Astrocyte (in vitro differentiated cells and primary cell): Measurements from ENCODE around the gene PLAC8. TPM values are rescaled to one million over a fixed set of nuclear protein-coding genes. Genes with fewer than 3 reads are reported as not detected.

Experiments used
- DNase-seq: peaks from one replicate; pipeline ENCODE4 v3.0.0-alpha.2; 2010; ENCODE audit warnings: low read depth
- FAIRE-seq: peaks from 2 replicates; lab custom pipeline; 2011; peaks lifted over from hg19 to GRCh38; lab: Jason Lieb, UNC
- H2AFZ ChIP-seq: 2 replicates; pipeline ENCODE4 v1.6.0; 2012; ENCODE audit warnings: low read depth, low read length, inconsistent platforms
- H3K27ac ChIP-seq: 2 replicates; pipeline ENCODE4 v1.5.1; 2011; ENCODE audit warnings: low read depth, low read length, inconsistent platforms
- H3K27me3 ChIP-seq: 2 replicates; pipeline ENCODE4 v1.6.0; 2011; ENCODE audit warnings: low read length, inconsistent platforms; ENCODE audit not compliant: insufficient read depth
- H3K36me3 ChIP-seq: 2 replicates; pipeline ENCODE4 v1.5.1; 2011; ENCODE audit warnings: low read length, inconsistent platforms; ENCODE audit not compliant: insufficient read depth
- H3K4me1 ChIP-seq: 2 replicates; pipeline ENCODE4 v1.5.1; 2011; ENCODE audit warnings: low read length, inconsistent platforms; ENCODE audit not compliant: insufficient read depth
- H3K4me2 ChIP-seq: 2 replicates; pipeline ENCODE4 v1.6.0; 2012; ENCODE audit warnings: low read length, inconsistent platforms
- H3K4me3 ChIP-seq: 2 replicates; pipeline ENCODE4 v1.5.1; 2011; ENCODE audit warnings: low read depth, mild to moderate bottlenecking, low read length, inconsistent platforms; ENCODE audit not compliant: insufficient read depth
- H3K79me2 ChIP-seq: 2 replicates; pipeline ENCODE4 v1.6.0; 2012; ENCODE audit warnings: mild to moderate bottlenecking, low read length, inconsistent platforms; ENCODE audit not compliant: insufficient read depth
- H3K9ac ChIP-seq: 2 replicates; pipeline ENCODE4 v1.6.0; 2012; ENCODE audit warnings: mild to moderate bottlenecking, low read length, inconsistent platforms
- H3K9me3 ChIP-seq: 2 replicates; pipeline ENCODE4 v1.5.1; 2012; ENCODE audit warnings: low read depth, mild to moderate bottlenecking, low read length, inconsistent platforms; ENCODE audit not compliant: insufficient read depth
- H4K20me1 ChIP-seq: 2 replicates; pipeline ENCODE4 v1.6.0; 2012; ENCODE audit warnings: low read length, inconsistent platforms; ENCODE audit not compliant: insufficient read depth
- H3K27ac Mint-ChIP-seq: one replicate; pipeline ENCODE4 v1.8.0; 2021; ENCODE audit warnings: mild to moderate bottlenecking, mixed read lengths; ENCODE audit not compliant: unreplicated experiment
- H3K27me3 Mint-ChIP-seq: one replicate; pipeline ENCODE4 v1.8.0; 2021; ENCODE audit warnings: low read depth, mixed read lengths; ENCODE audit not compliant: unreplicated experiment
- H3K36me3 Mint-ChIP-seq: one replicate; pipeline ENCODE4 v1.8.0; 2021; ENCODE audit warnings: low read depth, mixed read lengths; ENCODE audit not compliant: unreplicated experiment
- H3K4me1 Mint-ChIP-seq: one replicate; pipeline ENCODE4 v1.8.0; 2021; ENCODE audit warnings: low read depth, mixed read lengths; ENCODE audit not compliant: unreplicated experiment
- H3K4me3 Mint-ChIP-seq: one replicate; pipeline ENCODE4 v1.8.0; 2021; ENCODE audit warnings: mild to moderate bottlenecking, moderate library complexity, mixed read lengths; ENCODE audit not compliant: unreplicated experiment
- H3K9me3 Mint-ChIP-seq: one replicate; pipeline ENCODE4 v1.8.0; 2021; ENCODE audit warnings: mild to moderate bottlenecking, mixed read lengths; ENCODE audit not compliant: unreplicated experiment
- EZH2 ChIP-seq: IDR thresholded peaks from 2 replicates; pipeline ENCODE4 v1.6.1; 2012; ENCODE audit warnings: mild to moderate bottlenecking, low read length, inconsistent platforms; ENCODE audit not compliant: insufficient read depth
- total RNA-seq: library from RNA; stranded (reverse); gene quantifications from 2 replicates; pipeline ENCODE4 v1.2.1, GENCODE V29; 2021
- TF ChIP-seq, protein P1 (sequence below): IDR thresholded peaks from 2 replicates; pipeline ENCODE4 v1.5.1; 2011; ENCODE audit warnings: low read depth, mild to moderate bottlenecking, inconsistent platforms, low read length, moderate library complexity; ENCODE audit not compliant: insufficient read depth

PLAC8 gene
- total RNA-seq, 1 donor from 2014 or later = 27.8 TPM

DNA sequence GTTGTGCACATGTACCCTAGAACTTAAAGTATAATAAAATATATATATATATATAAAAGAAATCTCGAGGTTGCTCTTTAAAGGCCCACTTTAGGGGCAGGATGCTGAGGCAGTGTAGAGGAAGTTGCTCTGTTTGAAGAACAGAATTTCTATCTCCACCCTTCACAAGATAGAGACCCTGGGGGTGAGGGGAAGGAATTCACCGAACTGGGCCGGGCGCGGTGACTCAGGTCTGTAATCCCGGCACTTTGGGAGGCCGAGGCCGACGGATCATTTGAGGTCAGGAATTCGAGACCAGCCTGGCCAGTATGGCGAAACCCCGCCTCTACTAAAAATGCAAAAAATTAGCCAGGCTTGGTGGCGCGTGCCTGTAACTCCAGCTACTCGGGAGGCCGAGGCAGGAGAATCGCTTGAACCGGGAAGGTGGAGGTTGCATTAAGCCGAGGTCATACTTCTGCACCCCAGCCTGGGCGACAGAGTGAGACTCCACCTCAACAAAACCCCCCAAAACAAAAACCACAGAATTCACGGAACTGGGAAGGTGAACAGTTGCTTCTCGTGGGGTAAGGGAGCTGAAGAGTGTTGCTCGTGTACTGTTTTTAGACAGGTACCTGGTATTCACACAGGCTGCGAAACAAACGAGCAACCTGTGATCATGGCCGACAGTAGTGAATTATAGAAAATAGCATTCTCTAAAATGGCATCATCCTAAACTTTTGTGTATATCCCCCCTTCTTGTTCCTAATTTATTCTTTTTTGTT is 6.2 kb downstream of the PLAC8 start:
- Mint-ChIP-seq H3K27ac (no peak overlapping the region), H3K4me1 (peaks cover 23% of the 10 kb centered on the region), H3K4me3 (peak overlapping the region; percentile 81), H3K36me3 (peaks cover 14% of the 10 kb centered on the region), H3K9me3 (no peaks in the 10 kb centered on the region), H3K27me3 (no peaks in the 10 kb centered on the region)
- Histone ChIP-seq H3K4me3 (no peak overlapping the region), H3K4me1 (peaks cover 2% of the 10 kb centered on the region), H3K27me3 (no peaks in the 10 kb centered on the region), H3K36me3 (no peaks in the 10 kb centered on the region), H3K9me3 (no peaks in the 10 kb centered on the region), H3K27ac (no peak overlapping the region), H4K20me1 (no peaks in the 10 kb centered on the region), H3K4me2 (no peak overlapping the region), H3K79me2 (no peaks in the 10 kb centered on the region), H3K9ac (no peak overlapping the region), H2AFZ (peak overlapping the region; percentile 76)
- DNase-seq (no peak), FAIRE-seq (no peak)
- TF ChIP-seq EZH2 = no peak
- TF ChIP-seq, protein P1, sequence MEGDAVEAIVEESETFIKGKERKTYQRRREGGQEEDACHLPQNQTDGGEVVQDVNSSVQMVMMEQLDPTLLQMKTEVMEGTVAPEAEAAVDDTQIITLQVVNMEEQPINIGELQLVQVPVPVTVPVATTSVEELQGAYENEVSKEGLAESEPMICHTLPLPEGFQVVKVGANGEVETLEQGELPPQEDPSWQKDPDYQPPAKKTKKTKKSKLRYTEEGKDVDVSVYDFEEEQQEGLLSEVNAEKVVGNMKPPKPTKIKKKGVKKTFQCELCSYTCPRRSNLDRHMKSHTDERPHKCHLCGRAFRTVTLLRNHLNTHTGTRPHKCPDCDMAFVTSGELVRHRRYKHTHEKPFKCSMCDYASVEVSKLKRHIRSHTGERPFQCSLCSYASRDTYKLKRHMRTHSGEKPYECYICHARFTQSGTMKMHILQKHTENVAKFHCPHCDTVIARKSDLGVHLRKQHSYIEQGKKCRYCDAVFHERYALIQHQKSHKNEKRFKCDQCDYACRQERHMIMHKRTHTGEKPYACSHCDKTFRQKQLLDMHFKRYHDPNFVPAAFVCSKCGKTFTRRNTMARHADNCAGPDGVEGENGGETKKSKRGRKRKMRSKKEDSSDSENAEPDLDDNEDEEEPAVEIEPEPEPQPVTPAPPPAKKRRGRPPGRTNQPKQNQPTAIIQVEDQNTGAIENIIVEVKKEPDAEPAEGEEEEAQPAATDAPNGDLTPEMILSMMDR = no peak

- Histone ChIP-seq H3K4me3 (no peak overlapping the region), H3K4me1 (peaks cover 2% of the 10 kb centered on the region), H3K27me3 (no peaks in the 10 kb centered on the region), H3K4me2 (no peak overlapping the region), H3K9me3 (no peaks in the 10 kb centered on the region), H3K36me3 (no peaks in the 10 kb centered on the region), H4K20me1 (no peaks in the 10 kb centered on the region), H2AFZ (no peak overlapping the region), H3K9ac (no peak overlapping the region), H3K79me2 (no peaks in the 10 kb centered on the region), H3K27ac (no peak overlapping the region)
- H3K36me3 Mint-ChIP-seq = peaks cover 14% of the 10 kb centered on the region
- no peak for FAIRE-seq
- H3K4me1 Mint-ChIP-seq = peaks cover 16% of the 10 kb centered on the region
- DNase-seq = no peak
- TF ChIP-seq, protein P1 = no peak
- H3K27ac Mint-ChIP-seq = no peak overlapping the region
- H3K9me3 Mint-ChIP-seq = no peaks in the 10 kb centered on the region
- no peaks in the 10 kb centered on the region for H3K27me3 Mint-ChIP-seq
- H3K4me3 Mint-ChIP-seq = no peak overlapping the region
These were observed 6.9 kb downstream of the PLAC8 start for GRCh38 chr4:83107631-83108030.

DNA sequence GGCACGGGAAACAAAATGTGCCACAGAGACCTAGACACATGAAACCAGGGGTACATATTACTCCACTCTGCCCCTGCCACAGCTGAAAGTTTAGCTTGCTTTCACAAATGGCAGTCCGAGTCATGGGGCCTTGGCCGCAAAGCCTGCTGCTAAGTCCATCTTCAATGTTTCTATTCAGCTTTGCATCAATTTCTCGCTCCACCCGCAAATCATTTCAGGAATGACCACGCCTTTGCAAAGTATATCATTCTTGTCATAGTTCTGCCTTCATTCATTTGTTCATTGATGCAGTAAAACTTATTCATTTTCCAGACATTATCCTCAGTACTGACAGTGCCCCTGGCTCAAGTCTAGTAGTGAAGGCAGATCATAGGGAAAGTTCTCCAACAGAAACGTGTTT is 9.5 kb downstream of the PLAC8 start:
- peaks cover 12% of the 10 kb centered on the region for H3K36me3 Mint-ChIP-seq
- no peak overlapping the region for H3K4me3 Mint-ChIP-seq
- H3K4me2 ChIP-seq = no peak overlapping the region
- H3K9me3 ChIP-seq = no peaks in the 10 kb centered on the region
- no peaks in the 10 kb centered on the region for H3K79me2 ChIP-seq
- H3K27ac Mint-ChIP-seq = no peak overlapping the region
- H3K27ac ChIP-seq = no peak overlapping the region
- FAIRE-seq (no peak), DNase-seq (no peak)
- no peaks in the 10 kb centered on the region for H3K27me3 Mint-ChIP-seq
- no peak for TF ChIP-seq EZH2
- TF ChIP-seq, protein P1 = no peak
- H3K4me3 ChIP-seq = no peak overlapping the region
- peaks cover 2% of the 10 kb centered on the region for H3K9me3 Mint-ChIP-seq
- no peak overlapping the region for H3K9ac ChIP-seq
- H3K4me1 Mint-ChIP-seq = peaks cover 6% of the 10 kb centered on the region
- H3K36me3 ChIP-seq = no peaks in the 10 kb centered on the region
- no peak overlapping the region for H2AFZ ChIP-seq
- H3K27me3 ChIP-seq = no peaks in the 10 kb centered on the region
- H3K4me1 ChIP-seq = peaks cover 2% of the 10 kb centered on the region
- no peaks in the 10 kb centered on the region for H4K20me1 ChIP-seq
